22Rv1 (cell line): Measurements from ENCODE around the gene ERO1A.

Source experiments
- CTCF ChIP-seq: fragments of 450-650 bp; IDR thresholded peaks from 2 replicates; pipeline ENCODE4 v1.5.1; 2017; ENCODE audit warnings: mild to moderate bottlenecking
- ZFX ChIP-seq: fragments of 450-650 bp; IDR thresholded peaks from 2 replicates; pipeline ENCODE4 v1.6.1; 2017; ENCODE audit warnings: antibody characterized with exemption, borderline replicate concordance

- TF ChIP-seq CTCF: no peak
- TF ChIP-seq ZFX: no peak
Observed at GRCh38 chr14:52724360-52724644, 28.9 kb upstream of the ERO1A start.
